Ishikawa (cell line): ENCODE data around the gene OR3A1.

Source experiments
- CEBPB ChIP-seq: IDR thresholded peaks from 2 replicates; pipeline ENCODE4 v1.6.1; 2012
- CREB1 ChIP-seq: IDR thresholded peaks from 2 replicates; pipeline ENCODE4 v1.6.1; 2012; ENCODE audit warnings: low read depth
- EGR1 ChIP-seq: IDR thresholded peaks from 2 replicates; pipeline ENCODE4 v1.6.1; 2012
- EP300 ChIP-seq: IDR thresholded peaks from 2 replicates; pipeline ENCODE4 v1.6.1; 2012; ENCODE audit warnings: borderline replicate concordance
- FOXM1 ChIP-seq: IDR thresholded peaks from 2 replicates; pipeline ENCODE4 v1.6.1; 2012; ENCODE audit warnings: low read depth, borderline replicate concordance
- MAX ChIP-seq: IDR thresholded peaks from 2 replicates; pipeline ENCODE4 v1.6.1; 2012
- NFIC ChIP-seq: IDR thresholded peaks from 2 replicates; pipeline ENCODE4 v1.6.1; 2012
- RAD21 ChIP-seq: IDR thresholded peaks from 2 replicates; pipeline ENCODE4 v1.6.1; 2012; ENCODE audit warnings: low read depth
- REST ChIP-seq: IDR thresholded peaks from 2 replicates; pipeline ENCODE4 v1.6.1; 2012; ENCODE audit warnings: low read depth, mild to moderate bottlenecking
- TAF1 ChIP-seq: IDR thresholded peaks from 2 replicates; pipeline ENCODE4 v1.6.1; 2012; ENCODE audit warnings: low read depth, mild to moderate bottlenecking
- TCF12 ChIP-seq: IDR thresholded peaks from 2 replicates; pipeline ENCODE4 v1.6.1; 2012; ENCODE audit warnings: low read depth
- TEAD4 ChIP-seq: IDR thresholded peaks from 2 replicates; pipeline ENCODE4 v1.6.1; 2012
- USF1 ChIP-seq: IDR thresholded peaks from 2 replicates; pipeline ENCODE4 v1.6.1; 2012
- YY1 ChIP-seq: IDR thresholded peaks from 2 replicates; pipeline ENCODE4 v1.6.1; 2012; ENCODE audit warnings: low read depth
- ZBTB7A ChIP-seq: IDR thresholded peaks from 2 replicates; pipeline ENCODE4 v1.6.1; 2012; ENCODE audit warnings: low read depth

OR3A1 gene

GRCh38 chr17:3256575-3256974 lies 41.6 kb downstream of the OR3A1 start:
- no peak for TF ChIP-seq FOXM1
- TF ChIP-seq CREB1, result no peak
- no peak for TF ChIP-seq RAD21
- no peak for TF ChIP-seq ZBTB7A
- TF ChIP-seq EGR1, result no peak
- TF ChIP-seq NFIC, result no peak
- TF ChIP-seq CEBPB, result no peak
- no peak for TF ChIP-seq TAF1
- no peak for TF ChIP-seq TCF12
- TF ChIP-seq TEAD4, result no peak
- TF ChIP-seq MAX, result no peak
- no peak for TF ChIP-seq REST
- no peak for TF ChIP-seq YY1
- no peak for TF ChIP-seq EP300
- TF ChIP-seq USF1, result no peak
